ENCODE data around the gene CEACAM1.
"Not testable (repeated sequence)": the region's sequence is repeated elsewhere in the genome, so short reads cannot be mapped to it uniquely, and the experiment has no call there.

Gene CEACAM1

DNA sequence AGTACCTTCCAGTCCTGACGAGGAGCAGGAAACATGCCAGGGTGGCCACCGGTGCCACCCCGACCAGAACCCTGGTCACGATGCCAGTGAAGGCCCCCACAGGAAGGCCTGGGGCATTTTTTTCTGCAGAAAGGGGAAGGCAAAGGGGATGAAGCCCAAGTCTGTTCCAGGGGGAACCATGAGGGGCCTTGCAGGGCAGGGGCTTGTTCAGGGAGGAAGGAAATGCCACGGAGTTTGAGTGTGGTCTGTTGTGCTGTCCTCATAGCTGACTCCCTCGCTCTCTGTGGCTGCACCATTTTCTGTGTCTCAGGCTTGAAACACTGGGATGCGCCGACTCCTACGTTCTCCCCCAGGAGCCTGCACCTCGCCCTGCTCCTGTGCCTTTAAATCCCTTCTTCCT is 27.5 kb upstream of the CEACAM1 start:
- TF ChIP-seq TARDBP (IDR thresholded peaks at IDR 0.05), result no peak
- no peak for TF ChIP-seq HDGF (IDR thresholded peaks at IDR 0.05; ENCODE audit: borderline replicate concordance)
- no peak for TF ChIP-seq ZNF384 (IDR thresholded peaks at IDR 0.05)
- TF ChIP-seq LEF1 (IDR thresholded peaks at IDR 0.05; ENCODE audit: borderline replicate concordance), result no peak
- no peak for TF ChIP-seq FOXA1 (IDR thresholded peaks at IDR 0.05)
- TF ChIP-seq BHLHE40 (IDR thresholded peaks at IDR 0.05; ENCODE audit: borderline replicate concordance), result no peak
- TF ChIP-seq NFRKB (IDR thresholded peaks at IDR 0.05), result no peak
- no peak for TF ChIP-seq SP1 (IDR thresholded peaks at IDR 0.05)
- no peak for TF ChIP-seq FOXK2 (IDR thresholded peaks at IDR 0.05)
- no peak for TF ChIP-seq CTBP1 (IDR thresholded peaks at IDR 0.05; ENCODE audit: borderline replicate concordance)
- TF ChIP-seq L3MBTL2 (conservative IDR thresholded peaks at IDR 0.05), result no peak
- TF ChIP-seq ARNT (IDR thresholded peaks at IDR 0.05), result no peak
- no peak for TF ChIP-seq ELF4 (IDR thresholded peaks at IDR 0.05)
- CTCF ChIA-PET, result interaction anchor here (1.1 kb wide), 1 partner anchor 115 kb away, joined by 3 read pairs; no protein-coding TSS in a partner anchor
- POLR2A ChIA-PET, result no interaction called here
- no peak for DNase-seq (ENCODE audit: extremely low spot score)

DNA sequence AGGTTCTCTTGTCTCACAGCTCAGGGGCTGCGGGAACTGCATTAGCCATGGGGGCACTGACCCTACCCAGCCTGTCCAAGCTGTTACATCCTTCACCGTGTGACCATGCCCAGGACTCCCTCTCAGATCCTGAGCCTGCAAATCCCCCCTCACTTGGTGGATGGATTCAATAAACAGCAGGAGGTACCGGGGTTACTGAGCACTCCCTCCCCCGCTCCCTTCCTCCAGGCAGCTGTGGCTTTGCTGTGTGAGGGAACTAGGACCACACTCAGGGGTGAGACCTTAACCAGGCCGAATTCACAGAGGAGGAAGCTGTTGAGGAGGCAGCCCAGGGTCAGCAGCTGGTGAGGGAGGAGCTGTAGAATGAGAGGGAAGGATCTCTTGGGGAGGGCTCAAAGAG is 27.0 kb upstream of the CEACAM1 start:
- POLR2A ChIA-PET, result no interaction called here
- DNase-seq (ENCODE audit: extremely low spot score), result no peak
- CTCF ChIA-PET, result no interaction called here
- TF ChIP-seq CTBP1 (IDR thresholded peaks at IDR 0.05; ENCODE audit: borderline replicate concordance), result no peak
- TF ChIP-seq ZNF384 (IDR thresholded peaks at IDR 0.05), result no peak
- TF ChIP-seq BHLHE40 (IDR thresholded peaks at IDR 0.05; ENCODE audit: borderline replicate concordance), result no peak
- no peak for TF ChIP-seq SUZ12 (IDR thresholded peaks at IDR 0.05)
- no peak for TF ChIP-seq L3MBTL2 (conservative IDR thresholded peaks at IDR 0.05)
- TF ChIP-seq ARNT (IDR thresholded peaks at IDR 0.05), result no peak
- TF ChIP-seq SP1 (IDR thresholded peaks at IDR 0.05), result no peak
- TF ChIP-seq, protein P1, sequence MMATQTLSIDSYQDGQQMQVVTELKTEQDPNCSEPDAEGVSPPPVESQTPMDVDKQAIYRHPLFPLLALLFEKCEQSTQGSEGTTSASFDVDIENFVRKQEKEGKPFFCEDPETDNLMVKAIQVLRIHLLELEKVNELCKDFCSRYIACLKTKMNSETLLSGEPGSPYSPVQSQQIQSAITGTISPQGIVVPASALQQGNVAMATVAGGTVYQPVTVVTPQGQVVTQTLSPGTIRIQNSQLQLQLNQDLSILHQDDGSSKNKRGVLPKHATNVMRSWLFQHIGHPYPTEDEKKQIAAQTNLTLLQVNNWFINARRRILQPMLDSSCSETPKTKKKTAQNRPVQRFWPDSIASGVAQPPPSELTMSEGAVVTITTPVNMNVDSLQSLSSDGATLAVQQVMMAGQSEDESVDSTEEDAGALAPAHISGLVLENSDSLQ (IDR thresholded peaks at IDR 0.05), result no peak
- no peak for TF ChIP-seq LEF1 (IDR thresholded peaks at IDR 0.05; ENCODE audit: borderline replicate concordance)

DNA sequence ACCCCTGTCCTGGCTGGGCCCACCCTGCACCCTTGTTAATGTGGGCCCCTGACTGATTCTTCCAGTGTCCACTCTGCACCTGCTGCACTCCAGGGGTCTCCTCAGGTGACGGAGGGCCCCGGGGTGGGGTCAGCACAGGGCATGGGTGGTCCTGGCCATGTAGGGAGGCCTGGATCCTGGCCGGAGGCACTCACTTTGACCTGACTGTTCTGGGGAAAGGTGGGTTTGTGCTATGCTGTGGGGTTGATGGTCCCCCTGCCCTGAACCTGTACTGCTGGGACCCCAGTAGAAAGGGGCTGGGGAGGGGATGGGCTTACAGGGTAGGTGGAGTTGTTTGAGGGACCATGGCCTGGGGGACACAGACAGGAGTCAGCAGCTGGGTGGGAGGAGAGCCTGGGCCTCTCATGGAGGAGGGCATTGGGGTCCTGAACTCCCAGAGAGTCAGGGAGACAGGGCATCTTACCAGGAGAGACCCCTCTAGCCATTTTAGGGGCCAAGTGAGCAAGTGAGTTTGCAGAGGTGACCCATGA is 25.8 kb upstream of the CEACAM1 start:
- ChIA-PET CTCF (no interaction called here), POLR2A (no interaction called here)
- no peak for DNase-seq (ENCODE audit: extremely low spot score)
- TF ChIP-seq ZNF384 (IDR thresholded peaks at IDR 0.05) (no peak), HDGF (IDR thresholded peaks at IDR 0.05; ENCODE audit: borderline replicate concordance) (no peak), L3MBTL2 (conservative IDR thresholded peaks at IDR 0.05) (no peak), FOXK2 (IDR thresholded peaks at IDR 0.05) (no peak), CTBP1 (IDR thresholded peaks at IDR 0.05; ENCODE audit: borderline replicate concordance) (no peak), NFRKB (IDR thresholded peaks at IDR 0.05) (no peak), BHLHE40 (IDR thresholded peaks at IDR 0.05; ENCODE audit: borderline replicate concordance) (no peak), ARNT (IDR thresholded peaks at IDR 0.05) (no peak), ELF4 (IDR thresholded peaks at IDR 0.05) (no peak), FOXM1 (IDR thresholded peaks at IDR 0.05; ENCODE audit: borderline replicate concordance) (no peak), TARDBP (IDR thresholded peaks at IDR 0.05) (no peak), FOXA1 (IDR thresholded peaks at IDR 0.05) (no peak), SUZ12 (IDR thresholded peaks at IDR 0.05) (no peak), LEF1 (IDR thresholded peaks at IDR 0.05; ENCODE audit: borderline replicate concordance) (no peak), SP1 (IDR thresholded peaks at IDR 0.05) (no peak)
- TF ChIP-seq, protein P1 (IDR thresholded peaks at IDR 0.05), result no peak

DNA sequence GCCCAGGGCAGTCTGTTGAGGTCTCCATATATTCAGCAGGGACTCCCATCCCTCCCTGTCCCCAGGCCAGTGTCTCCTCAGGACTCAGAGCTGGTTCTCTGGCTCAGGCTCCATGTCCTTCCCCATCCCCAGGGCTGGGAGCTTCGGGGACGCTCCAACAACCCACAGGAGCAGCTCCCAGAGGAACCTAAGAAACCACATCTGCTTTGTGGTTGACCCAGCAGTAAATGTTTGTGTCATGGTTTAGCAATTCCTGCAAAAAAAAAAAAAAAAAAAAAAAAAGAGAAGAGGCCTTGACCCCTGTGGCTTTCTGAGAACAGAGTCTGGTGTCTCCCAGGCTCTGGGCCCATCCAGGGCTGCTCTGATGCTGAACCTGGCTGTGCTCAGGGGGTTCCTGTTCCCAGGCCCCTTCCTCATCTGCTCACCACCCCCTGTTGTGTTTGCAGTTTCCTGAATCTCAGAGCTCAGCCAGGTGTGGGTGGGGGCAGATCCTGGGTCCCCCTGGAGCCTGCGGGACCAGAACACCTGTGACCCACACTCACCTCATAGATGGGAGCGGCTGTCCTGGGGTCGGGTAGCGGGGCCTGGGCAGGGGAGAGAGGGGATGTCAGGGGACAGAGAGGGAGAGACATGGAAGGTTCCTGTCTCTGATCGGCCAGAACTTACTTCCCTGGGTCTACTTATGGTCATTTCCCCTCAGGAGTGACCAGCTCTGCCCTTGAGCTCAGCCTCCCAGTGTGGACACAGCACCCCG is 25.2 kb upstream of the CEACAM1 start:
- TF ChIP-seq ZNF384 (IDR thresholded peaks at IDR 0.05) (no peak), FOXK2 (IDR thresholded peaks at IDR 0.05) (no peak), L3MBTL2 (conservative IDR thresholded peaks at IDR 0.05) (no peak)
- POLR2A ChIA-PET, result no interaction called here
- CTCF ChIA-PET, result no interaction called here
- DNase-seq (ENCODE audit: extremely low spot score), result no peak

DNA sequence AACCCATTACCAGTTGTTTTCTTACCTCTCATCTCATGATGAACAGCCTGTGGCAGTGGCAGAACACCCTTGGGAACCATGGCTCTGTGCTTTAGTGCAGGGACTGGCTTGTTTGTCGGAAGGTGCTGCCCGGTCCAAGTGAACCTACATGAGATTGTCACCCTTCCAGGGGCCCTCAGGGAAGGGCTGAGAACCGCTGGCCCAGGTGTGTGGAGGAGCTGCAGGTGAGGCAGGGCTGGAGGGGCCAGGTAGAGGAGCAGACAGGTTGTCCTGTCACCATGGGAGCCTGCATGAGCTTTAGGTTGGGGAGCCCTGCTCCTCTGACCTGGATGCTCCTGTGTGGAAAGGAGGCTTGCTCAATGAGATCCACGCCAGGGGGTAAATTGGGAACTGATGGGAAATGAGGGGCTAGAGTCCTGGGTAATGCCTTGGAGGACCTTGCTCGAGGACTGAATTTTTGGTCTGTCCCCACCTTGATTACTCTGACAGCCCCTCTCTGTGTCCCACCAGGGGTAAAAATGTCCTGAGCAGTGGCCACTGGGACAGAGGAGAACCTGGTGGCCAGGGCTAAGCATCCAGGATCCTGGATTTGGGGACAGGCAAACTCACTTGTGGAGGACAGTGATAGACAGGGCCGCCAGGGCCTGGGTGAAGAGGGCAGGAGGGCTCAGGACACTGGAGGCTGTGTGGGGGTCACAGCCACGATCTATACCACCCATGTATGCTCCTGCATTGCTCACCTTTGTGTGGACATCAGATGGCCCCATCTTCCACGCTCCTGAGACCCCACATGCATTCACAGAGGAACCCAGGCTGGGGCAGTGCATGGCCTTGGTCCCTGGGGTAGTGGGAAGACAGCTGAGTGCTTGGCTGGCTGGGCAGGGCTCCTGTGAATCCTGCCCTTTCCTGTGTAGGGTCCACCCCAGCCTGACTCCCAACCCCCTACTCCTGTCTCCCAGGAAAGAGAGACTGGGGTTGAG is 24.1 kb upstream of the CEACAM1 start:
- TF ChIP-seq SP1 (IDR thresholded peaks at IDR 0.05) (no peak), CTBP1 (IDR thresholded peaks at IDR 0.05; ENCODE audit: borderline replicate concordance) (no peak), ELF4 (IDR thresholded peaks at IDR 0.05) (no peak), HDGF (IDR thresholded peaks at IDR 0.05; ENCODE audit: borderline replicate concordance) (no peak), TARDBP (IDR thresholded peaks at IDR 0.05) (no peak), BHLHE40 (IDR thresholded peaks at IDR 0.05; ENCODE audit: borderline replicate concordance) (no peak), ZNF384 (IDR thresholded peaks at IDR 0.05) (no peak), SUZ12 (IDR thresholded peaks at IDR 0.05) (no peak), LEF1 (IDR thresholded peaks at IDR 0.05; ENCODE audit: borderline replicate concordance) (no peak), FOXA1 (IDR thresholded peaks at IDR 0.05) (no peak), FOXM1 (IDR thresholded peaks at IDR 0.05; ENCODE audit: borderline replicate concordance) (no peak), FOXK2 (IDR thresholded peaks at IDR 0.05) (no peak), NFRKB (IDR thresholded peaks at IDR 0.05) (no peak), ARNT (IDR thresholded peaks at IDR 0.05) (no peak), L3MBTL2 (conservative IDR thresholded peaks at IDR 0.05) (no peak)
- TF ChIP-seq, protein P1 (IDR thresholded peaks at IDR 0.05), result no peak
- no peak for DNase-seq (ENCODE audit: extremely low spot score)
- ChIA-PET CTCF (no interaction called here), POLR2A (no interaction called here)

DNA sequence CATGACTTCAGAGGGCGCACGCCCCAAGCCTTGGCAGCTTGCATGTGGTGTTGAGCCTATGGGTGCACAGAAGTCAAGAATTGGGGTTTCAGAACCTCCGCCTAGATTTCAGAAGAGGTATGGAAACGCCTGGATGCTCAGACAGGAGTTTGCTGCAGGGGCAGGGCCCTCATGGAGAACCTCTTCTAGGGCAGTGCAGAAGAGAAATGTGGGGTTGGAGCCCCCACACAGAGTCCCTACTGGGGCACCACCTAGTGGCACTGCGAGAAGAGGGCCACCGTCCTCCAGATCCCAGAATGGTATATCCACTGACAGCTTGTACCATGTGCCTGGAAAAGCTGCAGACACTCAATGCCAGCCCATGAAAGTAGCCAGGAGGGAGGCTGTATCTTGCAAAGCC is 22.2 kb upstream of the CEACAM1 start:
- POLR2A ChIA-PET; DNase-seq (ENCODE audit: extremely low spot score); CTCF ChIA-PET: not testable (repeated sequence)

DNA sequence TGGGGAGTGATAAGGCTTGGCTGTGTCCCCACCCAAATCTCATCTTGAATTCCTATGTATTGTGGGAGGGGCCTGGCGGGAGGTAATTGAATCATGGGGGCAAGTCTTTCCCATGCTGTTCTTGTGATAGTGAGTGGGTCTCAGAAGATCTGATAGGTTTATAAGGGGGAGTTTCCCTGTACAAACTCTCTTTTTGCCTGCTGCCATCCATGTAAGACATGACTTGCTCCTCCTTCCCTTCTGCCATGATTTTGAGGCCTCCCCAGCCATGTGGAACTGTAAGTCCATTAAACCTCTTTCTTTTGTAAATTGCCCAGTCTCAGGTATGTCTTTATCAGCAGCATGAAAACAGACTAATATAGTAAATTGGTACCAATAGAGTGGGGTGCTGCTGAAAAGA is 20.8 kb upstream of the CEACAM1 start:
- POLR2A ChIA-PET; CTCF ChIA-PET; DNase-seq (ENCODE audit: extremely low spot score): not testable (repeated sequence)

Measured in HEK293T (cell line).